IMR-90 (cell line): ENCODE results near the gene CEP128. TPM values are rescaled to one million over a fixed set of nuclear protein-coding genes. Genes with fewer than 3 reads are reported as not detected.
A peak's percentile ranks its signal among the peaks of the same experiment; 100 is the strongest.

Experiments used
- ATAC-seq: fragments of 200-7000 bp; cut with Tn5 transposase; 2 replicates; pipeline ENCODE4 v1.9.1; 2020; ENCODE audit warnings: low read depth, mild to moderate bottlenecking, moderate library complexity
- BruUV-seq: library from RNA; stranded (reverse); fragments of 400-500 nt; replicated peaks from 2 replicates; lab custom pipeline; 2021; lab: Mats Ljungman, UMichigan
- CTCF ChIA-PET: fragments of 300-600 bp; formaldehyde crosslinking; extraction: SDS; loops from one replicate; lab custom pipeline; 2021; ENCODE audit warnings: antibody characterized with exemption; lab: Yijun Ruan, JAX
- POLR2A ChIA-PET: fragments of 300-600 bp; sonication (Branson Sonifier 250); formaldehyde crosslinking; loops from one replicate; lab custom pipeline; 2022; ENCODE audit warnings: antibody characterized with exemption; ENCODE audit not compliant: unreplicated experiment; lab: Charles Lee
- DNase-seq: peaks from one replicate; pipeline ENCODE4 v3.0.0; 2013
- H2AFZ ChIP-seq: replicated peaks from 2 replicates; pipeline ENCODE3; 2013; ENCODE audit warnings: low read length, mild to moderate bottlenecking; ENCODE audit not compliant: poor library complexity
- H2AK5ac ChIP-seq: 2 replicates; pipeline ENCODE4 v1.6.1; 2013; ENCODE audit warnings: low read depth, low read length, inconsistent platforms
- H2AK9ac ChIP-seq: replicated peaks from 2 replicates; pipeline ENCODE3; 2013; ENCODE audit warnings: mild to moderate bottlenecking, low read depth, low read length, moderate library complexity; ENCODE audit not compliant: poor library complexity
- H2BK120ac ChIP-seq: 2 replicates; pipeline ENCODE4 v1.6.1; 2013; ENCODE audit warnings: low read depth, low read length, inconsistent platforms
- H2BK15ac ChIP-seq: 3 replicates; pipeline ENCODE4 v1.6.1; 2013; ENCODE audit warnings: low read depth, low read length, inconsistent platforms
- H2BK20ac ChIP-seq: 2 replicates; pipeline ENCODE4 v1.6.1; 2013; ENCODE audit warnings: low read depth, mild to moderate bottlenecking, inconsistent platforms, low read length, moderate library complexity
- H2BK5ac ChIP-seq: 2 replicates; pipeline ENCODE4 v1.6.1; 2013; ENCODE audit warnings: mild to moderate bottlenecking, low read depth, low read length, inconsistent platforms; ENCODE audit not compliant: poor library complexity, severe bottlenecking
- H3K14ac ChIP-seq: replicated peaks from 2 replicates; pipeline ENCODE4 v1.6.1; 2013; ENCODE audit warnings: low read depth, low read length, inconsistent platforms
- H3K18ac ChIP-seq: 2 replicates; pipeline ENCODE4 v1.6.1; 2013; ENCODE audit warnings: low read depth, low read length, control low read depth
- H3K23ac ChIP-seq: 2 replicates; pipeline ENCODE4 v1.6.1; 2013; ENCODE audit warnings: low read depth, low read length, inconsistent platforms
- H3K27ac ChIP-seq: 2 replicates; pipeline ENCODE4 v1.5.1; 2013; ENCODE audit warnings: mild to moderate bottlenecking, control low read depth, low read length; ENCODE audit not compliant: insufficient read depth
- H3K27me3 ChIP-seq: 2 replicates; pipeline ENCODE4 v1.6.1; 2013; ENCODE audit warnings: low read length; ENCODE audit not compliant: control insufficient read depth, insufficient read depth
- H3K36me3 ChIP-seq: 2 replicates; pipeline ENCODE4 v1.6.1; 2013; ENCODE audit warnings: low read length, mixed read lengths; ENCODE audit not compliant: control insufficient read depth, insufficient read depth
- H3K4ac ChIP-seq: 2 replicates; pipeline ENCODE4 v1.6.1; 2013; ENCODE audit warnings: low read depth, low read length, inconsistent platforms
- H3K4me1 ChIP-seq: 2 replicates; pipeline ENCODE4 v1.6.1; 2013; ENCODE audit warnings: low read length, mixed read lengths; ENCODE audit not compliant: control insufficient read depth, insufficient read depth
- H3K4me2 ChIP-seq: 2 replicates; pipeline ENCODE4 v1.6.1; 2013; ENCODE audit warnings: low read depth, mild to moderate bottlenecking, control low read depth, low read length, moderate library complexity
- H3K4me3 ChIP-seq: 2 replicates; pipeline ENCODE4 v1.5.1; 2013; ENCODE audit warnings: low read depth, mild to moderate bottlenecking, control low read depth, low read length, moderate library complexity; ENCODE audit not compliant: insufficient read depth
- H3K56ac ChIP-seq: 2 replicates; pipeline ENCODE4 v1.6.1; 2013; ENCODE audit warnings: low read length, inconsistent platforms; ENCODE audit not compliant: insufficient read depth; ENCODE audit errors: extremely low read depth
- H3K79me1 ChIP-seq, 2 experiments: 2 replicates each; pipeline ENCODE4 v1.6.1; 2013; ENCODE audit warnings: low read length in 2 of 2, inconsistent platforms in 1 of 2, low read depth in 1 of 2
- H3K9ac ChIP-seq: 2 replicates; pipeline ENCODE4 v1.6.1; 2013; ENCODE audit warnings: low read depth, low read length, control low read depth
- H3K9me1 ChIP-seq: 2 replicates; pipeline ENCODE4 v1.6.1; 2013; ENCODE audit warnings: low read length, inconsistent platforms; ENCODE audit not compliant: insufficient read depth
- H3K9me3 ChIP-seq: 2 replicates; pipeline ENCODE4 v1.6.1; 2013; ENCODE audit warnings: low read length; ENCODE audit not compliant: control insufficient read depth, insufficient read depth
- H4K20me1 ChIP-seq: 2 replicates; pipeline ENCODE4 v1.6.1; 2013; ENCODE audit warnings: low read length, inconsistent platforms; ENCODE audit not compliant: insufficient read depth
- H4K5ac ChIP-seq: 2 replicates; pipeline ENCODE4 v1.6.1; 2013; ENCODE audit warnings: mild to moderate bottlenecking, low read depth, low read length, control low read depth
- H4K8ac ChIP-seq, 2 experiments: 2 replicates each; pipeline ENCODE4 v1.6.1; 2013; ENCODE audit warnings: low read depth in 2 of 2, low read length in 2 of 2, control low read depth in 1 of 2, inconsistent platforms in 1 of 2
- H4K91ac ChIP-seq: 2 replicates; pipeline ENCODE4 v1.6.1; 2013; ENCODE audit warnings: low read depth, low read length, inconsistent platforms; ENCODE audit not compliant: insufficient read depth
- BHLHE40 ChIP-seq: fragments of 150-350 bp; IDR thresholded peaks from 2 replicates; pipeline ENCODE4 v1.6.1; 2016; ENCODE audit warnings: mild to moderate bottlenecking, low read depth, low read length
- RFX5 ChIP-seq: IDR thresholded peaks from 2 replicates; pipeline ENCODE4 v1.8.0; 2012; ENCODE audit warnings: low read depth, mild to moderate bottlenecking, low read length, moderate library complexity
- WGBS, 2 experiments: methylation state at CpG; one replicate each; pipeline versions ENCODE4 v1.1.5 to v1.1.7; 2013; ENCODE audit warnings: missing lambda C conversion rate in 2 of 2; ENCODE audit not compliant: insufficient read length in 1 of 2; ENCODE audit errors: extremely low coverage in 2 of 2; 5-methylcytosine and 5-hydroxymethylcytosine counted together
- dilution Hi-C: fragments of 300-500 bp; cut with HindIII; formaldehyde crosslinking; loops from one replicate; pipeline ENCODE4 v1.14.3; 2018; ENCODE audit warnings: low sequenced_read_pairs; ENCODE audit not compliant: unreplicated experiment
- in situ Hi-C: fragments of 300-500 bp; cut with MboI; formaldehyde crosslinking; loops from 3 replicates; pipeline ENCODE4 v1.14.3; 2019; ENCODE audit warnings: low sequenced_read_pairs, inconsistent platforms, mixed read lengths
- intact Hi-C: fragments of 100-400 bp; cut with micrococcal nuclease; formaldehyde crosslinking; loops from 2 replicates; pipeline ENCODE4 v1.10.0; 2022
- polyA plus RNA-seq, 3 experiments: library from polyadenylated mRNA; depleted of rRNA; stranded (reverse); fragments of >200 nt; gene quantifications; 2 replicates each; pipeline ENCODE4 v1.2.3, GENCODE V29; 2012; ENCODE audit warnings: low replicate concordance in 1 of 3
- total RNA-seq: library from RNA; depleted of rRNA; stranded (reverse); fragments of >200 nt; gene quantifications from 2 replicates; pipeline ENCODE4 v1.2.3, GENCODE V29; 2012

Gene CEP128
- total and polyA plus RNA-seq, 2 of the 4 experiments (the other 2 are of a cell fraction), result 1.9 to 5.7 TPM

DNA sequence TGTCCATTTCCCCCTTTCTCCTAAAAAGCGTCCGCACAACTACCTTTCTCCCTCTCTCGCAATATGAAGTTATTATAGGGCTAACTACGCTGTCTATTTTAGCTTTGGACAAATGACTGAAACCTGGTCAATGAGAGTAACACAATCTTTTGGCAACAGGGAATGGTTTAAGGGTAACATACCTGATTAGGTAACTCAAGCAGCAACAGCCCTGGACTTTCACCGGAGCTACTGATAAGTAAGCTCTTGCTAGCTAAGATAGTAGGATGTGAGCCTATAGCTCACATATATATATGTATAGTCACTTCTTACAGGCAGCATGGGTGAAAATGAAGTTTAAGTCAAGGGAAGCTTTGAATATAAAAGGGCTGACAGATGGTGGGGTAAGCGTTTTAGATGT is 313.0 kb downstream of the CEP128 start:
- ATAC-seq (no peak), DNase-seq (no peak)
- H3K79me1 ChIP-seq, result peaks cover 0 to 3% of the 10 kb centered on the region in 2 experiments; a peak in 2 of 4 replicates
- no peak overlapping the region for H2AFZ ChIP-seq
- peak overlapping the region; percentile 30; the same call in 1 of the 2 replicates for H4K5ac ChIP-seq
- no peaks in the 10 kb centered on the region for H3K9me3 ChIP-seq
- H4K91ac ChIP-seq, result peak overlapping the region; percentile 15; the same call in 1 of the 2 replicates
- no CpG with 5 or more reads among the region's 6 CpGs for WGBS, 2 experiments
- 0 out of 2 replicates have a peak overlapping the region, but pooled peaks have one; percentile 31 for H3K14ac ChIP-seq
- peak overlapping the region; percentile 60 for H2BK20ac ChIP-seq
- H2BK5ac ChIP-seq, result peak overlapping the region; percentile 11
- H3K9me1 ChIP-seq, result no peaks in the 10 kb centered on the region
- H3K36me3 ChIP-seq, result no peaks in the 10 kb centered on the region
- no peak overlapping the region for H3K4me3 ChIP-seq
- intact Hi-C loops (no loop called here), in situ Hi-C loops (no loop called here), dilution Hi-C loops (no loop called here)
- H2AK5ac ChIP-seq, result no peak overlapping the region; the same call in 1 of the 2 replicates
- H3K4me2 ChIP-seq, result no peak overlapping the region
- H3K27ac ChIP-seq, result no peak overlapping the region
- H3K23ac ChIP-seq, result 0 out of 2 replicates have a peak overlapping the region, but pooled peaks have one; percentile 16
- peak overlapping the region; percentile 48; the same call in 1 of the 2 replicates for H3K4ac ChIP-seq
- no peak overlapping the region for H3K56ac ChIP-seq
- peaks cover 2% of the 10 kb centered on the region; the same call in 1 of the 2 replicates for H3K4me1 ChIP-seq
- no peak overlapping the region for H2AK9ac ChIP-seq
- no peaks in the 10 kb centered on the region for H4K20me1 ChIP-seq
- BruUV-seq, result no TSS peak
- peak overlapping the region; percentile 65; the same call in 1 of the 2 replicates for H2BK120ac ChIP-seq
- H3K18ac ChIP-seq, result peak overlapping the region; percentile 12; the same call in 1 of the 2 replicates
- POLR2A ChIA-PET, result interaction anchor here (0.7 kb wide), 1 partner anchor 339 kb away, joined by 3 read pairs; no protein-coding TSS in a partner anchor
- CTCF ChIA-PET, result interaction anchor here (0.7 kb wide), 1 partner anchor 143 kb away, joined by 3 read pairs; no protein-coding TSS in a partner anchor
- TF ChIP-seq BHLHE40 (no peak), RFX5 (no peak)
- H3K9ac ChIP-seq, result no peak overlapping the region
- H4K8ac ChIP-seq, result no peak overlapping the region
- no peaks in the 10 kb centered on the region for H3K27me3 ChIP-seq
- H2BK15ac ChIP-seq, result peak overlapping the region; percentile 65; the same call in 1 of the 3 replicates
